K562 (cell line): ENCODE data around the gene TRAF3IP3. TPM values are rescaled to one million over a fixed set of nuclear protein-coding genes. Genes with fewer than 3 reads are reported as not detected.

Source experiments
- ATAC-seq: fragments of 200-7000 bp; cut with Tn5 transposase; 3 replicates; pipeline ENCODE4 v1.9.1; 2020; ENCODE audit warnings: moderate library complexity
- BruUV-seq: library from RNA; stranded (reverse); fragments of 400-500 nt; replicated peaks from 2 replicates; lab custom pipeline; 2021; lab: Mats Ljungman, UMichigan
- CTCF ChIA-PET: fragments of 300-600 bp; formaldehyde crosslinking; extraction: SDS; loops from one replicate; lab custom pipeline; 2021; ENCODE audit warnings: low intra/inter-chr PET ratio; lab: Yijun Ruan, JAX
- POLR2A ChIA-PET: fragments of 300-600, 350-650 bp; sonication (Branson Sonifier 250); formaldehyde crosslinking; extraction: SDS; loops from one replicate; lab custom pipeline; 2021; ENCODE audit warnings: antibody characterized with exemption, inconsistent platforms; lab: Yijun Ruan, JAX
- DNase-seq, 4 experiments: peaks; one replicate each; pipeline versions ENCODE4 v3.0.0 to v3.0.0-alpha.2; 2011 to 2018; ENCODE audit warnings: low spot score in 3 of 4, mixed read lengths in 3 of 4; ENCODE audit errors: extremely low read depth in 1 of 4
- FAIRE-seq: peaks from 2 replicates; lab custom pipeline; 2011; peaks lifted over from hg19 to GRCh38; lab: Jason Lieb, UNC
- H2AFZ ChIP-seq: 2 replicates; pipeline ENCODE4 v1.6.0; 2011; ENCODE audit warnings: low read depth, low read length, control low read depth, inconsistent platforms
- H3K27ac ChIP-seq: fragments of 200-600 bp; 3 replicates; pipeline ENCODE4 v1.8.0; 2011; ENCODE audit warnings: low read depth, mild to moderate bottlenecking, control low read depth, inconsistent platforms, low read length, moderate library complexity, mixed read lengths; ENCODE audit errors: extremely low read depth
- H3K27me3 ChIP-seq, 2 experiments: fragments of 300-600 bp in 1 of 2; 2 replicates in 1 of 2; 3 replicates in 1 of 2; pipeline versions ENCODE4 v1.6.0 to v1.8.0; 2011; ENCODE audit warnings: inconsistent platforms in 2 of 2, low read length in 2 of 2, mild to moderate bottlenecking in 1 of 2, mixed read lengths in 1 of 2, moderate library complexity in 1 of 2; ENCODE audit not compliant: control insufficient read depth in 2 of 2, insufficient read depth in 2 of 2
- H3K36me3 ChIP-seq: fragments of 300-600 bp; 3 replicates; pipeline ENCODE4 v1.8.0; 2011; ENCODE audit warnings: mild to moderate bottlenecking, low read length, inconsistent platforms; ENCODE audit not compliant: control insufficient read depth, insufficient read depth
- H3K4me1 ChIP-seq, 2 experiments: fragments of 200-600 bp in 1 of 2; replicated peaks in 1 of 2; 2 replicates in 1 of 2; 3 replicates in 1 of 2; pipeline versions ENCODE4 v1.5.1 to v1.8.0; 2011; ENCODE audit warnings: inconsistent platforms in 2 of 2, low read length in 2 of 2, mild to moderate bottlenecking in 1 of 2, mixed read lengths in 1 of 2, moderate library complexity in 1 of 2; ENCODE audit not compliant: control insufficient read depth in 2 of 2, insufficient read depth in 2 of 2
- H3K4me2 ChIP-seq: 2 replicates; pipeline ENCODE4 v1.6.1; 2011; ENCODE audit warnings: low read length, control low read depth, inconsistent platforms, mixed read lengths; ENCODE audit not compliant: insufficient read depth
- H3K4me3 ChIP-seq: fragments of 200-600 bp; sonication (generic), shearing (Covaris generic); 2 replicates; pipeline ENCODE4 v1.5.1; 2016; ENCODE audit warnings: control low read depth, inconsistent platforms
- H3K79me2 ChIP-seq: fragments of 200-600 bp; 3 replicates; pipeline ENCODE4 v1.8.0; 2011; ENCODE audit warnings: low read length, inconsistent platforms; ENCODE audit not compliant: control insufficient read depth, insufficient read depth
- H3K9ac ChIP-seq, 2 experiments: 2 replicates each; pipeline versions ENCODE4 v1.6.0 to v1.6.1; 2011; ENCODE audit warnings: low read depth in 2 of 2, low read length in 2 of 2, control low read depth in 1 of 2, inconsistent platforms in 1 of 2, mild to moderate bottlenecking in 1 of 2, mixed read lengths in 1 of 2; ENCODE audit not compliant: insufficient read depth in 1 of 2
- H3K9me1 ChIP-seq: one replicate; pipeline ENCODE4 v1.6.0; 2011; ENCODE audit warnings: inconsistent platforms, mild to moderate bottlenecking, low read length, moderate library complexity; ENCODE audit not compliant: control insufficient read depth, insufficient read depth
- H3K9me3 ChIP-seq: replicated peaks from 2 replicates; pipeline ENCODE4 v1.5.1; 2011; ENCODE audit warnings: low read depth, low read length, inconsistent platforms; ENCODE audit not compliant: control insufficient read depth, insufficient read depth
- H4K20me1 ChIP-seq: replicated peaks from 2 replicates; pipeline ENCODE4 v1.6.1; 2011; ENCODE audit warnings: low read length, inconsistent platforms, mixed read lengths; ENCODE audit not compliant: control insufficient read depth, insufficient read depth
- BRF2 ChIP-seq: IDR thresholded peaks from 3 replicates; pipeline ENCODE4 v1.6.1; 2011; ENCODE audit warnings: borderline replicate concordance, mild to moderate bottlenecking; ENCODE audit not compliant: insufficient read length, insufficient read depth
- CTBP1 ChIP-seq: fragments of 450-650 bp; IDR thresholded peaks from 2 replicates; pipeline ENCODE4 v1.6.1; 2016; ENCODE audit warnings: borderline replicate concordance
- ETV1 ChIP-seq: fragments of 450-650 bp; conservative IDR thresholded peaks from 2 replicates; pipeline ENCODE4 v1.6.1; 2016; ENCODE audit warnings: missing genetic modification characterization, control low read depth, low read depth, missing compliant biosample characterization
- KDM5B ChIP-seq: fragments of 200-600 bp; sonication (generic); IDR thresholded peaks from 2 replicates; pipeline ENCODE4 v1.6.1; 2012; ENCODE audit warnings: low read depth, mild to moderate bottlenecking, moderate library complexity, low read length, control low read depth, inconsistent platforms; ENCODE audit not compliant: insufficient replicate concordance
- KHSRP ChIP-seq: fragments of 450-650 bp; IDR thresholded peaks from 2 replicates; pipeline ENCODE4 v1.6.1; 2017
- SAP30 ChIP-seq: fragments of 200-600 bp; sonication (generic); IDR thresholded peaks from 2 replicates; pipeline ENCODE4 v1.6.1; 2012; ENCODE audit warnings: borderline replicate concordance, low read depth, mild to moderate bottlenecking, moderate library complexity, low read length, control low read depth, inconsistent platforms; ENCODE audit not compliant: insufficient read depth, poor library complexity, severe bottlenecking
- SIN3A ChIP-seq, 2 experiments: fragments of 150-350 bp in 1 of 2; IDR thresholded peaks; 2 replicates each; pipeline ENCODE4 v1.6.1; 2011 to 2016; ENCODE audit warnings: borderline replicate concordance in 2 of 2, low read depth in 2 of 2, low read length in 2 of 2, mild to moderate bottlenecking in 2 of 2, moderate library complexity in 2 of 2; ENCODE audit not compliant: control insufficient read depth in 1 of 2
- SMARCE1 ChIP-seq: fragments of 450-650 bp; IDR thresholded peaks from 2 replicates; pipeline ENCODE4 v1.7.1; 2016; ENCODE audit warnings: mild to moderate bottlenecking
- TAF9B ChIP-seq: fragments of 450-650 bp; IDR thresholded peaks from 2 replicates; pipeline ENCODE4 v1.6.1; 2018; ENCODE audit warnings: mild to moderate bottlenecking; ENCODE audit not compliant: partially characterized antibody
- ZNF76 ChIP-seq: fragments of 250-450 bp; sonication (Bioruptor Pico); IDR thresholded peaks from 2 replicates; pipeline ENCODE4 v1.4.0; 2020; ENCODE audit warnings: mild to moderate bottlenecking, moderate library complexity, borderline replicate concordance
- WGBS: fragments of 100-300 bp; shearing (Covaris generic); methylation state at CpG from one replicate; pipeline ENCODE4 v1.1.6; 2016; ENCODE audit warnings: low coverage, mixed read lengths; ENCODE audit not compliant: insufficient coverage; ENCODE audit errors: missing lambda C conversion rate; 5-methylcytosine and 5-hydroxymethylcytosine counted together
- in situ Hi-C: fragments of 300-500 bp; cut with MboI; formaldehyde crosslinking; loops from 4 replicates; pipeline ENCODE4 v1.15.0; 2018; ENCODE audit warnings: inconsistent platforms, mixed read lengths
- intact Hi-C: fragments of 100-400 bp; cut with micrococcal nuclease; formaldehyde crosslinking; loops from 2 replicates; pipeline ENCODE4 v1.14.2; 2022
- polyA plus RNA-seq, 8 experiments: library from polyadenylated mRNA; depleted of rRNA in 4 of 8; stranded (reverse) in 5 of 8; unstranded in 3 of 8; fragments of >200 nt; fragmentation: Nextera tagmentation in 2 of 8; fragmentation: Illumina TruSeq in 1 of 8; extraction: Ambion mirVana in 2 of 8; extraction: Trizol in 1 of 8; gene quantifications; 2 replicates each; pipeline versions ENCODE4 v1.2.1 to v1.2.3, GENCODE V29; 2011 to 2014; ENCODE audit warnings: inconsistent platforms in 1 of 8, missing spikeins in 1 of 8
- total RNA-seq, 7 experiments: library from RNA; depleted of rRNA in 6 of 7; stranded (reverse); fragments of >200 nt in 6 of 7; fragmentation: Illumina TruSeq in 2 of 7; extraction: Trizol in 2 of 7; gene quantifications; 2 replicates each; pipeline versions ENCODE4 v1.2.1 to v1.2.3, GENCODE V29; 2011 to 2021; ENCODE audit warnings: low replicate concordance in 1 of 7

TRAF3IP3 gene
- total and polyA plus RNA-seq, 9 of the 15 experiments (the other 6 are each of a cell fraction or from before 2014, with no cell fraction given) = 0.06 to 1.1 (median 0.31) TPM

- Histone ChIP-seq H3K4me1 (no peaks in the 10 kb centered on the region; a peak in 1 of 5 replicates), H3K27ac (no peak overlapping the region), H4K20me1 (no peaks in the 10 kb centered on the region), H3K9me3 (no peaks in the 10 kb centered on the region), H2AFZ (no peak overlapping the region), H3K27me3 (peaks cover 0 to 5% of the 10 kb centered on the region in 2 experiments; a peak in 3 of 5 replicates), H3K36me3 (no peaks in the 10 kb centered on the region), H3K79me2 (no peaks in the 10 kb centered on the region), H3K4me2 (no peak overlapping the region), H3K4me3 (no peak overlapping the region), H3K9me1 (no peaks in the 10 kb centered on the region), H3K9ac (no peak overlapping the region)
- no TSS peak for BruUV-seq
- DNase-seq (no peak), FAIRE-seq (no peak), ATAC-seq (no peak)
- ChIA-PET POLR2A (no interaction called here), CTCF (no interaction called here)
- 6% methylated on average over 3 of the region's 3 CpGs for WGBS
- intact Hi-C loops (no loop called here), in situ Hi-C loops (no loop called here)
- TF ChIP-seq SIN3A (IDR thresholded peaks at IDR 0.05; ENCODE audit: borderline replicate concordance in 2 of 2, control insufficient read depth in 1 of 2, low read depth in 2 of 2, low read length in 2 of 2) (no peak), SAP30 (no peak), ETV1 (tag) (no peak), KDM5B (no peak), BRF2 (no peak), KHSRP (no peak), TAF9B (no peak), CTBP1 (no peak), ZNF76 (CRISPR knock-in tag) (no peak), SMARCE1 (no peak)
Observed at GRCh38 chr1:209723265-209723664, 32.6 kb upstream of the TRAF3IP3 start.
